Hepatocyte (in vitro differentiated cells): ENCODE data around the gene ECE1. TPM values are rescaled to one million over a fixed set of nuclear protein-coding genes. Genes with fewer than 3 reads are reported as not detected.

ENCODE experiments used
- DNase-seq: peaks from one replicate; pipeline ENCODE4 v3.0.0-alpha.2; 2016; ENCODE audit warnings: low spot score
- H2AFZ ChIP-seq: fragments of 200-600 bp; sonication (generic); 2 replicates; pipeline ENCODE4 v1.6.0; 2016; ENCODE audit warnings: antibody characterized with exemption, mild to moderate bottlenecking
- H3K27ac ChIP-seq: fragments of 200-600 bp; sonication (generic); 2 replicates; pipeline ENCODE4 v1.5.1; 2016; ENCODE audit warnings: mild to moderate bottlenecking
- H3K27me3 ChIP-seq: fragments of 200-600 bp; sonication (generic); 2 replicates; pipeline ENCODE4 v1.6.1; 2016
- H3K36me3 ChIP-seq: fragments of 200-600 bp; sonication (generic); replicated peaks from 2 replicates; pipeline ENCODE4 v1.5.1; 2016; ENCODE audit warnings: low read depth; ENCODE audit not compliant: insufficient read depth
- H3K4me1 ChIP-seq: fragments of 200-600 bp; sonication (generic); 2 replicates; pipeline ENCODE4 v1.5.1; 2016; ENCODE audit warnings: mild to moderate bottlenecking, moderate library complexity; ENCODE audit not compliant: insufficient read depth
- H3K4me2 ChIP-seq: fragments of 200-600 bp; sonication (generic); 2 replicates; pipeline ENCODE4 v1.6.0; 2016
- H3K4me3 ChIP-seq: fragments of 200-600 bp; sonication (generic); 2 replicates; pipeline ENCODE4 v1.5.1; 2016; ENCODE audit warnings: mild to moderate bottlenecking
- H3K79me2 ChIP-seq: fragments of 200-600 bp; sonication (generic); 2 replicates; pipeline ENCODE4 v1.6.0; 2017; ENCODE audit warnings: mild to moderate bottlenecking
- H3K9me2 ChIP-seq: fragments of 200-600 bp; sonication (generic); replicated peaks from 2 replicates; pipeline ENCODE4 v1.6.0; 2017; ENCODE audit warnings: mild to moderate bottlenecking; ENCODE audit not compliant: insufficient read depth
- H3K9me3 ChIP-seq: fragments of 200-600 bp; sonication (generic); 2 replicates; pipeline ENCODE4 v1.5.1; 2016; ENCODE audit warnings: low read depth, mild to moderate bottlenecking
- H4K20me1 ChIP-seq: fragments of 200-600 bp; sonication (generic); 2 replicates; pipeline ENCODE4 v1.6.0; 2016; ENCODE audit warnings: mild to moderate bottlenecking; ENCODE audit not compliant: insufficient read depth, poor library complexity, severe bottlenecking
- CTCF ChIP-seq: fragments of 200-600 bp; sonication (generic); IDR thresholded peaks from 2 replicates; pipeline ENCODE4 v1.5.1; 2016; ENCODE audit warnings: antibody characterized with exemption, mild to moderate bottlenecking; ENCODE audit not compliant: poor library complexity
- EZH2 ChIP-seq: fragments of 200-600 bp; sonication (generic); IDR thresholded peaks from 2 replicates; pipeline ENCODE4 v1.6.1; 2016; ENCODE audit warnings: antibody characterized with exemption, mild to moderate bottlenecking, borderline replicate concordance
- EZH2phosphoT487 ChIP-seq: fragments of 200-600 bp; sonication (generic); IDR thresholded peaks from one replicate; pipeline ENCODE4 v1.6.1; 2018; ENCODE audit warnings: antibody characterized with exemption, mild to moderate bottlenecking, low read depth, moderate library complexity; ENCODE audit not compliant: unreplicated experiment, severe bottlenecking
- WGBS: methylation state at CpG from one replicate; pipeline ENCODE4 v1.1.6; 2016; ENCODE audit warnings: low lambda C conversion rate; ENCODE audit errors: missing lambda C conversion rate; 5-methylcytosine and 5-hydroxymethylcytosine counted together
- polyA plus RNA-seq: library from polyadenylated mRNA; unstranded; fragments of >200 nt; fragmentation: Nextera tagmentation; extraction: Ambion mirVana; gene quantifications from 2 replicates; pipeline ENCODE4 v1.2.1, GENCODE V29; 2016
- total RNA-seq: library from RNA; depleted of rRNA; stranded (reverse); fragments of >200 nt; gene quantifications from 2 replicates; pipeline ENCODE4 v1.2.3, GENCODE V29; 2014

Gene ECE1
- total and polyA plus RNA-seq, 2 experiments from 2014 or later = 60.8 to 90.6 TPM

- Histone ChIP-seq H3K27me3 (no peaks in the 10 kb centered on the region), H4K20me1 (peaks cover 3% of the 10 kb centered on the region), H3K79me2 (peaks cover 91% of the 10 kb centered on the region), H3K36me3 (no peaks in the 10 kb centered on the region), H2AFZ (no peak overlapping the region), H3K9me2 (no peaks in the 10 kb centered on the region), H3K4me2 (peak overlapping the region; percentile 30), H3K4me3 (no peak overlapping the region), H3K9me3 (no peaks in the 10 kb centered on the region), H3K4me1 (peaks cover 29% of the 10 kb centered on the region), H3K27ac (peak overlapping the region; percentile 27)
- DNase-seq = no peak
- WGBS = 83% methylated on average over 17 of the region's 17 CpGs
- TF ChIP-seq CTCF (no peak), EZH2 (no peak), EZH2phosphoT487 (no peak)
Observed at GRCh38 chr1:21293537-21294265, 3.4 kb upstream of the ECE1 start.

- H2AFZ ChIP-seq = no peak overlapping the region
- no peaks in the 10 kb centered on the region for H3K9me2 ChIP-seq
- peaks cover 3% of the 10 kb centered on the region for H4K20me1 ChIP-seq
- no peak overlapping the region for H3K4me3 ChIP-seq
- H3K36me3 ChIP-seq = no peaks in the 10 kb centered on the region
- 81% methylated on average over 9 of the region's 9 CpGs for WGBS
- H3K9me3 ChIP-seq = no peaks in the 10 kb centered on the region
- no peak for DNase-seq
- TF ChIP-seq CTCF (no peak), EZH2 (no peak), EZH2phosphoT487 (no peak)
- H3K4me2 ChIP-seq = peak overlapping the region; percentile 30
- peaks cover 86% of the 10 kb centered on the region for H3K79me2 ChIP-seq
- peaks cover 29% of the 10 kb centered on the region for H3K4me1 ChIP-seq
- no peaks in the 10 kb centered on the region for H3K27me3 ChIP-seq
- peak overlapping the region; percentile 27 for H3K27ac ChIP-seq
Observed at GRCh38 chr1:21292984-21293536, 2.8 kb upstream of the ECE1 start.

- H3K27me3 ChIP-seq = no peaks in the 10 kb centered on the region
- 82% methylated on average over 3 of the region's 3 CpGs for WGBS
- no peak overlapping the region for H3K27ac ChIP-seq
- no peak overlapping the region for H3K4me3 ChIP-seq
- H3K79me2 ChIP-seq = peaks cover 84% of the 10 kb centered on the region
- peaks cover 3% of the 10 kb centered on the region for H4K20me1 ChIP-seq
- no peaks in the 10 kb centered on the region for H3K9me3 ChIP-seq
- H3K4me2 ChIP-seq = no peak overlapping the region
- H2AFZ ChIP-seq = no peak overlapping the region
- TF ChIP-seq CTCF (no peak), EZH2phosphoT487 (no peak), EZH2 (no peak)
- no peak for DNase-seq
- H3K9me2 ChIP-seq = no peaks in the 10 kb centered on the region
- H3K36me3 ChIP-seq = no peaks in the 10 kb centered on the region
- peaks cover 29% of the 10 kb centered on the region for H3K4me1 ChIP-seq
Observed at GRCh38 chr1:21292503-21292983, 2.3 kb upstream of the ECE1 start.
